IMR-90 (cell line): ENCODE results near the gene GBA2. TPM values are rescaled to one million over a fixed set of nuclear protein-coding genes. Genes with fewer than 3 reads are reported as not detected.
A peak's percentile ranks its signal among the peaks of the same experiment; 100 is the strongest.

ENCODE experiments used
- ATAC-seq: fragments of 200-7000 bp; cut with Tn5 transposase; 2 replicates; pipeline ENCODE4 v1.9.1; 2020; ENCODE audit warnings: low read depth, mild to moderate bottlenecking, moderate library complexity
- BruUV-seq: library from RNA; stranded (reverse); fragments of 400-500 nt; replicated peaks from 2 replicates; lab custom pipeline; 2021; lab: Mats Ljungman, UMichigan
- CTCF ChIA-PET: fragments of 300-600 bp; formaldehyde crosslinking; extraction: SDS; loops from one replicate; lab custom pipeline; 2021; ENCODE audit warnings: antibody characterized with exemption; lab: Yijun Ruan, JAX
- POLR2A ChIA-PET: fragments of 300-600 bp; sonication (Branson Sonifier 250); formaldehyde crosslinking; loops from one replicate; lab custom pipeline; 2022; ENCODE audit warnings: antibody characterized with exemption; ENCODE audit not compliant: unreplicated experiment; lab: Charles Lee
- DNase-seq: peaks from one replicate; pipeline ENCODE4 v3.0.0; 2013
- H2AFZ ChIP-seq: replicated peaks from 2 replicates; pipeline ENCODE3; 2013; ENCODE audit warnings: low read length, mild to moderate bottlenecking; ENCODE audit not compliant: poor library complexity
- H2AK5ac ChIP-seq: 2 replicates; pipeline ENCODE4 v1.6.1; 2013; ENCODE audit warnings: low read depth, low read length, inconsistent platforms
- H2AK9ac ChIP-seq: replicated peaks from 2 replicates; pipeline ENCODE3; 2013; ENCODE audit warnings: mild to moderate bottlenecking, low read depth, low read length, moderate library complexity; ENCODE audit not compliant: poor library complexity
- H2BK120ac ChIP-seq: 2 replicates; pipeline ENCODE4 v1.6.1; 2013; ENCODE audit warnings: low read depth, low read length, inconsistent platforms
- H2BK15ac ChIP-seq: 3 replicates; pipeline ENCODE4 v1.6.1; 2013; ENCODE audit warnings: low read depth, low read length, inconsistent platforms
- H2BK20ac ChIP-seq: 2 replicates; pipeline ENCODE4 v1.6.1; 2013; ENCODE audit warnings: low read depth, mild to moderate bottlenecking, inconsistent platforms, low read length, moderate library complexity
- H2BK5ac ChIP-seq: 2 replicates; pipeline ENCODE4 v1.6.1; 2013; ENCODE audit warnings: mild to moderate bottlenecking, low read depth, low read length, inconsistent platforms; ENCODE audit not compliant: poor library complexity, severe bottlenecking
- H3K14ac ChIP-seq: replicated peaks from 2 replicates; pipeline ENCODE4 v1.6.1; 2013; ENCODE audit warnings: low read depth, low read length, inconsistent platforms
- H3K18ac ChIP-seq: 2 replicates; pipeline ENCODE4 v1.6.1; 2013; ENCODE audit warnings: low read depth, low read length, control low read depth
- H3K23ac ChIP-seq: 2 replicates; pipeline ENCODE4 v1.6.1; 2013; ENCODE audit warnings: low read depth, low read length, inconsistent platforms
- H3K27ac ChIP-seq: 2 replicates; pipeline ENCODE4 v1.5.1; 2013; ENCODE audit warnings: mild to moderate bottlenecking, control low read depth, low read length; ENCODE audit not compliant: insufficient read depth
- H3K27me3 ChIP-seq: 2 replicates; pipeline ENCODE4 v1.6.1; 2013; ENCODE audit warnings: low read length; ENCODE audit not compliant: control insufficient read depth, insufficient read depth
- H3K36me3 ChIP-seq: 2 replicates; pipeline ENCODE4 v1.6.1; 2013; ENCODE audit warnings: low read length, mixed read lengths; ENCODE audit not compliant: control insufficient read depth, insufficient read depth
- H3K4ac ChIP-seq: 2 replicates; pipeline ENCODE4 v1.6.1; 2013; ENCODE audit warnings: low read depth, low read length, inconsistent platforms
- H3K4me1 ChIP-seq: 2 replicates; pipeline ENCODE4 v1.6.1; 2013; ENCODE audit warnings: low read length, mixed read lengths; ENCODE audit not compliant: control insufficient read depth, insufficient read depth
- H3K4me2 ChIP-seq: 2 replicates; pipeline ENCODE4 v1.6.1; 2013; ENCODE audit warnings: low read depth, mild to moderate bottlenecking, control low read depth, low read length, moderate library complexity
- H3K4me3 ChIP-seq: 2 replicates; pipeline ENCODE4 v1.5.1; 2013; ENCODE audit warnings: low read depth, mild to moderate bottlenecking, control low read depth, low read length, moderate library complexity; ENCODE audit not compliant: insufficient read depth
- H3K56ac ChIP-seq: 2 replicates; pipeline ENCODE4 v1.6.1; 2013; ENCODE audit warnings: low read length, inconsistent platforms; ENCODE audit not compliant: insufficient read depth; ENCODE audit errors: extremely low read depth
- H3K79me1 ChIP-seq, 2 experiments: 2 replicates each; pipeline ENCODE4 v1.6.1; 2013; ENCODE audit warnings: low read length in 2 of 2, inconsistent platforms in 1 of 2, low read depth in 1 of 2
- H3K9ac ChIP-seq: 2 replicates; pipeline ENCODE4 v1.6.1; 2013; ENCODE audit warnings: low read depth, low read length, control low read depth
- H3K9me1 ChIP-seq: 2 replicates; pipeline ENCODE4 v1.6.1; 2013; ENCODE audit warnings: low read length, inconsistent platforms; ENCODE audit not compliant: insufficient read depth
- H3K9me3 ChIP-seq: 2 replicates; pipeline ENCODE4 v1.6.1; 2013; ENCODE audit warnings: low read length; ENCODE audit not compliant: control insufficient read depth, insufficient read depth
- H4K20me1 ChIP-seq: 2 replicates; pipeline ENCODE4 v1.6.1; 2013; ENCODE audit warnings: low read length, inconsistent platforms; ENCODE audit not compliant: insufficient read depth
- H4K5ac ChIP-seq: 2 replicates; pipeline ENCODE4 v1.6.1; 2013; ENCODE audit warnings: mild to moderate bottlenecking, low read depth, low read length, control low read depth
- H4K8ac ChIP-seq, 2 experiments: 2 replicates each; pipeline ENCODE4 v1.6.1; 2013; ENCODE audit warnings: low read depth in 2 of 2, low read length in 2 of 2, control low read depth in 1 of 2, inconsistent platforms in 1 of 2
- H4K91ac ChIP-seq: 2 replicates; pipeline ENCODE4 v1.6.1; 2013; ENCODE audit warnings: low read depth, low read length, inconsistent platforms; ENCODE audit not compliant: insufficient read depth
- CEBPB ChIP-seq: IDR thresholded peaks from 2 replicates; pipeline ENCODE4 v1.6.1; 2012; ENCODE audit warnings: low read depth, low read length, improper control_type of control experiment
- CHD1 ChIP-seq: IDR thresholded peaks from 2 replicates; pipeline ENCODE4 v1.6.1; 2012; ENCODE audit warnings: low read depth, low read length, improper control_type of control experiment
- ELK1 ChIP-seq: fragments of 150-350 bp; IDR thresholded peaks from 2 replicates; pipeline ENCODE4 v1.6.1; 2016; ENCODE audit warnings: low read depth, mild to moderate bottlenecking, low read length, moderate library complexity, borderline replicate concordance
- FOS ChIP-seq: fragments of 150-350 bp; IDR thresholded peaks from 2 replicates; pipeline ENCODE4 v1.6.1; 2016; ENCODE audit warnings: low read depth, low read length
- MAFK ChIP-seq: IDR thresholded peaks from 2 replicates; pipeline ENCODE4 v1.6.1; 2012; ENCODE audit warnings: low read depth, low read length, improper control_type of control experiment
- MAZ ChIP-seq: IDR thresholded peaks from 2 replicates; pipeline ENCODE4 v1.6.1; 2012; ENCODE audit warnings: low read depth, mild to moderate bottlenecking, low read length, improper control_type of control experiment, moderate library complexity, borderline replicate concordance
- NFE2L2 ChIP-seq: fragments of 150-350 bp; IDR thresholded peaks from 2 replicates; pipeline ENCODE4 v1.6.1; 2016; ENCODE audit warnings: low read depth, mild to moderate bottlenecking, low read length
- POLR2A ChIP-seq: IDR thresholded peaks from 2 replicates; pipeline ENCODE4 v1.6.1; 2012; ENCODE audit warnings: mild to moderate bottlenecking, low read depth, low read length
- RCOR1 ChIP-seq: IDR thresholded peaks from 2 replicates; pipeline ENCODE4 v1.6.1; 2012; ENCODE audit warnings: mild to moderate bottlenecking, low read length, improper control_type of control experiment; ENCODE audit not compliant: insufficient replicate concordance
- RFX5 ChIP-seq: IDR thresholded peaks from 2 replicates; pipeline ENCODE4 v1.8.0; 2012; ENCODE audit warnings: low read depth, mild to moderate bottlenecking, low read length, moderate library complexity
- SMC3 ChIP-seq: fragments of 150-350 bp; IDR thresholded peaks from 2 replicates; pipeline ENCODE4 v1.6.1; 2016; ENCODE audit warnings: low read depth, mild to moderate bottlenecking, antibody characterized with exemption, low read length, moderate library complexity
- WGBS, 2 experiments: methylation state at CpG; one replicate each; pipeline versions ENCODE4 v1.1.5 to v1.1.7; 2013; ENCODE audit warnings: missing lambda C conversion rate in 2 of 2; ENCODE audit not compliant: insufficient read length in 1 of 2; ENCODE audit errors: extremely low coverage in 2 of 2; 5-methylcytosine and 5-hydroxymethylcytosine counted together
- dilution Hi-C: fragments of 300-500 bp; cut with HindIII; formaldehyde crosslinking; loops from one replicate; pipeline ENCODE4 v1.14.3; 2018; ENCODE audit warnings: low sequenced_read_pairs; ENCODE audit not compliant: unreplicated experiment
- in situ Hi-C: fragments of 300-500 bp; cut with MboI; formaldehyde crosslinking; loops from 3 replicates; pipeline ENCODE4 v1.14.3; 2019; ENCODE audit warnings: low sequenced_read_pairs, inconsistent platforms, mixed read lengths
- intact Hi-C: fragments of 100-400 bp; cut with micrococcal nuclease; formaldehyde crosslinking; loops from 2 replicates; pipeline ENCODE4 v1.10.0; 2022
- polyA plus RNA-seq, 3 experiments: library from polyadenylated mRNA; depleted of rRNA; stranded (reverse); fragments of >200 nt; gene quantifications; 2 replicates each; pipeline ENCODE4 v1.2.3, GENCODE V29; 2012; ENCODE audit warnings: low replicate concordance in 1 of 3
- total RNA-seq: library from RNA; depleted of rRNA; stranded (reverse); fragments of >200 nt; gene quantifications from 2 replicates; pipeline ENCODE4 v1.2.3, GENCODE V29; 2012

The GBA2 gene
- total and polyA plus RNA-seq, 2 of the 4 experiments (the other 2 are of a cell fraction), result 18.1 to 38.2 TPM

GRCh38 chr9:35792024-35792813 is 43.2 kb upstream of the GBA2 start:
- Histone ChIP-seq H3K27ac (peak overlapping the region; percentile 89), H2BK15ac (0 out of 3 replicates have a peak overlapping the region, but pooled peaks have one; percentile 6), H4K91ac (peak overlapping the region; percentile 59; the same call in 1 of the 2 replicates), H3K14ac (peak overlapping the region; percentile 81), H2BK20ac (no peak overlapping the region), H3K4me3 (peak overlapping the region; percentile 89), H4K20me1 (no peaks in the 10 kb centered on the region), H3K4me1 (peaks cover 28% of the 10 kb centered on the region), H2BK120ac (no peak overlapping the region), H3K4me2 (peak overlapping the region; percentile 98), H3K9ac (peak overlapping the region; percentile 90), H4K8ac (peak overlapping the region; percentile 93 to 97; a peak in 3 of 4 replicates), H3K23ac (peak overlapping the region; percentile 91), H3K56ac (no peak overlapping the region), H3K36me3 (no peaks in the 10 kb centered on the region), H3K9me1 (peaks cover 39% of the 10 kb centered on the region), H4K5ac (no peak overlapping the region; the same call in none of the 2 replicates), H3K4ac (peak overlapping the region; percentile 96), H2AFZ (peak overlapping the region; percentile 93), H3K9me3 (no peaks in the 10 kb centered on the region), H2AK5ac (peak overlapping the region; percentile 66), H2AK9ac (peak overlapping the region; percentile 82), H3K18ac (peak overlapping the region; percentile 97; the same call in 1 of the 2 replicates), H3K27me3 (no peaks in the 10 kb centered on the region), H3K79me1 (peaks cover 27 to 55% of the 10 kb centered on the region in 2 experiments), H2BK5ac (peak overlapping the region; percentile 18)
- in situ Hi-C loops (no loop called here), intact Hi-C loops (no loop called here), dilution Hi-C loops (no loop called here)
- ATAC-seq (no peak), DNase-seq (no peak)
- ChIA-PET CTCF (interaction anchor here (0.6 to 1.3 kb wide), 3 partner anchors 20 to 131 kb away, joined by 3 to 5 read pairs (median 4); partner anchors contain the start of gene SPAG8), POLR2A (interaction anchor here (0.7 kb wide), 1 partner anchor 9 kb away, joined by 3 read pairs; no protein-coding TSS in a partner anchor)
- BruUV-seq, result no TSS peak
- no peak for TF ChIP-seq SMC3
- TF ChIP-seq RFX5, result no peak
- no peak for TF ChIP-seq RCOR1
- TF ChIP-seq ELK1, result no peak
- TF ChIP-seq CHD1, result no peak
- no peak for TF ChIP-seq MAFK
- no peak for TF ChIP-seq FOS
- no peak for TF ChIP-seq CEBPB
- no peak for TF ChIP-seq POLR2A
- no peak for TF ChIP-seq MAZ
- no peak for TF ChIP-seq NFE2L2
- 95% methylated on average over 24 of the region's 34 CpGs; no CpG with 5 or more reads in 1 of the 2 experiments for WGBS, 2 experiments
